GM18861 (cell line): ENCODE data around the gene TRABD2B.
A peak's percentile ranks its signal among the peaks of the same experiment; 100 is the strongest.

Experiments
- ATAC-seq: cut with Tn5 transposase; IDR thresholded peaks from one replicate; pipeline ENCODE4 v1.9.1; 2021; ENCODE audit not compliant: unreplicated experiment

The TRABD2B gene

DNA sequence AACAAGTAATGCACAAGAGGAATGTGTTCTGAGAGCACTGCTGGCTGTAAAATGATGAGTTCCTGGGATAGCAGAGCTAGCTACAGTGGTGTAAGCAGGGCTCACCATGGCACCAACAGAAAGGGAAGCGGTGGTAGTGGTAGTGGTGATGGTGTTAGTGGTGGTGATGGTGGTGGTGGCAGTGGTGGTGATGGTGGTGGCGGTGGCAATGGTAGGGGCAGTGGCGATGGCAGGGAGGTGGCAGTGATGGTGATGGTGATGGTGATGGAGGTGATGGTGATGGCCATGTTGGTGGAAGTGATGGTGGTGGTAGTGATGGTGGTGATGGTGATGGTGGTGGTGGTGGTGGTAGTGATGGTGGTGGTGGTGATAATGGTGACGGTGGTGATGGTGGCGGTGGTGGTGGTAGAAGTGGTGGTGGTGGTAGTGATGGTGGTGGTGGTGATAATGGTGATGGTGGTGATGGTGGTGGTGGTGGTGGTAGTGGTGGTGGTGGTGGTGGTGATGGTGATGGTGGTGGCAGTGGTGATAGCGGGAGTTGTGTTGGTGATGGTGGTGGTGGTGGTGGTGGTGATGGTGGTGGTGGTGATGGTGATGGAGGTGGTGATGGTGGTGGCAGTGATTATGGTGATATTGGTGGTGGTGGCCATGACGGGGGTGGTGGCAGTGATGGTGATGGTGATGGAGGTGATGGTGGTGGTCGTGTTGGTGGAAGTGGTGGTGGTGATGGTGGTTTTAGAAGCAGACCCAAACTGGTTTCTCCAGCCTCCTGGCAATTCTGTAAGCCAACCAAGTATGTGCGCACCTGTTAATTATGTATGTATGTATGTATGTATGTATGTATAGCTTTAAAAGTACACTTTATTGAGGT is 254.1 kb downstream of the TRABD2B start:
- no peak for ATAC-seq

DNA sequence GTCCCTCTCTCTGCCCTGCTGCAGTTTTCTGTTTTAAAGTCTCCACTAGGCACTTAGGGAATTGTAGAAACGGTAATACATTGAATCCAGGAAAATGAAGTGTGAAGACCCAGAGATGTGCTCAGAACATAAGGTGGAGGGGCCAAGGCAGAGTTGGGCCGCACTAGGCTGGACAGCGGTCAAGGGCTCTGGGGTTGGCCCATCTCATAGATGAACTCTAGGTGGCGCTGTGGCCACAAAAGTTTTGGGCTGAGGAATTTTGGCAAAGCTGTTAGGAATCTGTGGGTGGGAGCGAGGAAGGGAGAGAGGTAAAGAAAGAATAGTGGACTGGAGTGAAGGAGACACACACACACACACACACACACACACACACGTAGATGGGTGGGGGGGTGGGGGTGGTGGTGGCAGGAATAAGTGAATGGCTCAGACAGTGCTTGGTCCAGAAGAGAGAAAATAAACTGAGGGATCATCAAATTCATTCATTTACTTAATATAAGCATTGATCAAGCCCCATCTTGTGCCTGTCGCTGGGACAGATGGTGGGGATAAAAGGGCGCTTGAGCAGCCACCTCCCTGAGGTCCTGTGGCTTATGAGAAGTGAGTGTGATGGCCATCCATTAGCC is 258.5 kb downstream of the TRABD2B start:
- ATAC-seq: no peak

DNA sequence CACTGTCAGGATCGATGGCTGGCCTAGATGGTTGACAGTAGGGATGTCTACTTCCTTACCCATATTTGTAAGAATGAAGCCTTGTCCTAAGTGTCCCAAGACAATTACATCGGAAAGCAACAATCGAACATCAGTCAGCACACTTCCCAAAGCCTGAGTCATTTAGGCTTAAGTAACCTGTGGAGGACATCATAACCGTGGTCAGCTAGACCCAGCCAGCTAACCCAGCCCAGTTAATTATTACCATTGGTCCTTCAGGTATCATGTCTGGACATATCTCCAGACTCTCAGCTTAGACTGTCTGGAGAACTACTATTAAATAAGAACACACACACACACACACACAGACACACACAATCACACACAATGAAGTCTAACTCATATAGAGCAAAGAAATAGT is 264.7 kb downstream of the TRABD2B start:
- ATAC-seq: no peak

DNA sequence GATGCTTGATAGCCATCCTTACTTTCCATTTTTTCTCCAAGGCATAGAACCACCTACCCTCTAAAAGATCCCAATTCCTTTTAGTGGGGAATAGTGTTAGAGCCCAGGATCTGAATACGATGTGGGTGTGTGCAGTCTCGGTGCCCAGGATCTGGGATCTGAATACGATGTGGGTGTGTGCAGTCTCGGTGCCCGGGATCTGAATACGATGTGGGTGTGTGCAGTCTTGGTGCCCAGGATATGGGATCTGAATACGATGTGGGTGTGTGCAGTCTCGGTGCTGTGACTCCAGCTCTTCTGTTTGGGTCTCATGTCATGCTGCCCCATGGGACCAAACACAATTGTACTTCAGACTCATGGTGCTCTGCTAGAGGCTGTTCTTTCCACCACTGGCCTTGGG is 265.5 kb downstream of the TRABD2B start:
- no peak for ATAC-seq

DNA sequence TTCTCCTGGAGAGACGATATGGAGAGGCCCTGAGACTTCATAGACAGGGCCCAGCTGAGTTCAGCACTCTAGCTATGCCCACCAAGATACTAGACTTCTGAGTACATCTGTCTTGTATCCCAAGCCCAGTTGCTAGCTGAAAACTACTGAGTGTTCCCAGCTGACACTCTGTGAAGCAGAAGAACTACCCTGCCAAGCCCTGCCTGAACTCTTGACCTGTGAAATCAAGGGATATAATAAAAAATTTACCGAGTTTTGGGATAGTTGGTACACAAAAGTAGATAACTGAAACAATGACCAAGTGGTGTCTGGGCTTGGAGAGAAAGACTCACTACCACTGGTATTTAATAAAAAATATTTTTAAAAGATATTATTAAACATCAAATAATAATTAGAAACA is 267.5 kb downstream of the TRABD2B start:
- ATAC-seq: no peak

DNA sequence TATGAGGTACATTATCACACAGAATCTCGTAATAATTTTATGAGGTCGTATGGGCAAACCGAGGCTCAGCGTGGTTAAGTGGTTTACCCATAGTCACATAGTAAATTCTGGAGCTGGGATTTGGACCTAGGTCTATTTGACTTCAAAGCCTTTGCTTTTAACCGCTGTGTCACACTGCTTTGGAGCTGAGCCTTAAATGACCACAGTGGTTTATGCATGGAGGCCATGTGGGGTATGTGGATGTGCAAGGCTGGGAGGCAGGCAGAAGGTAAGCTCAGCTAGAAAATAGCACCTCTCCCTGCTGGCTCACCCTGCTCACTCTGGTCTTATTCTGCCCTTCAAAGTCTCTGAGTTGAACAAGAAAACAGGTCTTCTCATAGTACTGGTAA is 269.5 kb downstream of the TRABD2B start:
- ATAC-seq: no peak

DNA sequence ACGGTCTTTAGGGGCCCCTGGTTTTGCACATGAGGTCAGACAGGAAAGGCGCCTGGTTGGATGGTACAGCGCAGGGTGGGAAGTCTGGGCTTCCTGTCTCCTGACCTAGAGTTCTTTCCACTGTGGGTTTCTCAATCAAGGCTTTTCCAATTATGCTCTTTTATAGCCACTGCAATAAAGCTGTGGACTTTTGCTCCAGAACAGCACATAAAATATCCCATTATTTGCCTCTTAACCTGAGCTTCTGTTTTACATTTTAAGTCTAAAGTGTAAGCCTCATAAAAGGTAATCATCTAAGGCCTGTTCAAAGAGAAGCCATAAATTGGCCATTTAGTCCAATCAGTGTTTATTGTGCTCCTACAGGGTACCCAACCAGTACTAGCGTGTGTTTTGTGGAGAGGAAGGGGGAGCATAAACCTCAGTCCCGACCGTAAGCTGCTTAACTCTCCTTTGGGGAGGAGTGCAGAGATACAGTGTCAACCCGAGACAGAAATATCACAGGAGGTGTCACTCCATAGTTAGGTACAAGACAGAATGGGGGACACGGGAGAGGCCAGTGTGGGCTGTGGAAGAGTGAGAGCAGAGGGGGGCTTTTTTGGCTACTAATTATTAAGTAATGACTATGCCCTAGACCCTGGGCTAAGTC is 270.0 kb downstream of the TRABD2B start:
- ATAC-seq: no peak

DNA sequence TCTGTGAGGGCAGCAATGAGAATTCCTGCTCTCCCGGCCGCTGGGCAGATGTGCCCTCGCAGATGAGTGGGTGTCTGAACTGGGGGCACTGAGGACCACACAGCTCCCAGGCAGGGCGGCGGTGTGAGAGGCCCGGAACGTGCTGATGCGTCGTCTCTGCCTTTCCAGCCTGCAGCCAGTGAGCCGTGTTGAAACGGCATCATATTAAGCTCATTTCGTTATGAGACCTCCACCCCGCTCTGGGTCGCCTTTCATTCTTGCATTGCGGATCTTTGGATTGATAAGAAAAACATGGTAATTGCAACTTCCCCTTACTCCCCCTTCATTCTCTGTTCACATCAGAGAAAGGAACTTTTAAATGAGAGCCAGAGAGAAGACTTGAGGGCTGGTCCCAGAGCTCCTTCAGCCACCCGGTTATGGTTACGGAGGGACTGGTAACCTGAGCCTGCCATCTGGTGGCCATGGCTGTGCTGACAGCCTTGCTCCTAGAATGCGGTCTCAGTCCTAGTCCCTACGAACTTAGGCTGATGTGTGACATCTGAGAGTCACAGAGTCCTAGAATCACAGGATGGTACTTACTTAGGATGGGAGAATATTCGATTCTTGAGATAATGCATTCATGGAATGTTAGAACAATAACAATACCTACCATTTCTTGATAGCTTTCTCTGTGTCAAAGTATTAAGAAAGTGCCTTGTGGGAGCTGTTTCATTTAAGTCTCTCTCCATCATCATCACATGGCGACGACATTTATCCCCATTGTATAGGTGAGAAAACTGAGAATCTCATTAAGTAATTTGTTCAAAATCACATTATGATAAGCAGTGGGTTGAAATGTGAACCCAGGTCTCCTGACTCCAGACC is 271.0 kb downstream of the TRABD2B start:
- ATAC-seq: peak; percentile 92

DNA sequence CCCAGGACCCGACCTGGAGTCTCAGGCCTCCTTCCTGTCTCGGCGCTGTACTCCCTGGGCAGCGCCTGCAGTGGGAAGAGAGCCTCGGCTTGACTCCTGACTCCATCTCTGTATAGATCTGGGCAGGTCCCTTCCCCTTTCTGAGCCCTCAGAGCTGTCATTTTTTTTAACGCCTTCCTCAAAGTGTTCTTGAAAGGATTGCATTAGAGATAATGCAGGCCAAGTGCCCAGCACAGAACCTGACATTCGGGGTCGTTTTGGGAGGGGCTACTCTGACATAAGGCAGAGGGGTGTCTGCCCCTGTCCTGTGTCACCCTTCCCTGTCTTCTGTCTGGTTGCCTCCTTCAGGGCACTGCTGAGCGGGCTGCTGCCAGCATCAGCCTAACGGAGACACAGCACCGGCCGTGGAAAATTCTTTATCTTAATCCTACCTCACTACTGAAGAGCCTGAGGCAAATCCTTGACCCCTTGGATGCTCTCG is 271.6 kb downstream of the TRABD2B start:
- ATAC-seq: no peak

DNA sequence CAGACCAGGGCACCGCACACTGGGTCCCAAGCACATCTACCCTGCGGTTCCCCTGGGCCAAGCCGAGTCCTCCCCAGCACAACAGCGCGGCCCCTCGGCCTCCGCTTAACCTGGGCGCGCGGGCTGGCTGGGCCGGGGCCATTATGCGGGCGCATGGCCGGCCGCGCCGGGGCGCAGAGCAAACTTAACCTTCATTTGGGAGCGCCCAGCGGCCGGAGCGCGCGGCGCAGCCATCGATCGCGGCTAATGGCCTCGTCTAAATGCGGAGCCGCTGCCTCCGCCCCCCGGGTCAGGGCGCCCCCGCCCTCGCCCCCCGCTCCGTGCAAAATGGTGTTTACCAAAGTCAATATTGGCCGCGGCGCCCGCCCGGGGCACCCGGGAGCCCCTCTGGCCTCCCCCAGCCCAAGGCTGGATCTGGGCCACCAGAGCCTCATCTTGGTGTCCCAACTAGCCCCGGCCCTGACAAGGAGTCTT is 272.1 kb downstream of the TRABD2B start:
- ATAC-seq: no peak

DNA sequence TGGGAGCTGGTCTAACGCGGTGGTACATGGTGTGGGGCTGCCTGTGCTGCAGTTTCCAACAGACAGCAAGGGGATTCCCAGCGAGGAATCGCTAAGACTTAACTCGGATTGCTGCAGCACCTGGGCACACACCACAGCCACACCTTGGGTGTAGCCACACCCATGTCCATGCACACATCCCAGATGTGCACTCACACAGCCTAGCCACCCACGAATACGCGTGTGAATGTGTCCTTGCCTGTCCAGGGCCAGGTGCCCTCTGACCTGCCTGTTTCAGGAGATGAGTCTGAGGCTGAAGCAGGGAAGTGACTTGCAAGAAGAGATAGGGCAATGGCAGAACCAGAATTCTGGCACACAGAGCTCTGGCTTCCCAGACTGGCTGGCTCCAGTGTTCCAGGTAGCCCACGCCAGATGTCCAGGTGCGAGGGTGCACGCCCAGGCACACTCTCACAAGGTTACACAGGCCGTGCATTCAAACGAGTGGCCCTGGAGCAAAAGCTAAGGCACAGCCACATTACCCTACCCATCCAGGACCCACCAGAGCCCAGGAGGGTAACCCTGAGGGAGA is 272.7 kb downstream of the TRABD2B start:
- no peak for ATAC-seq

DNA sequence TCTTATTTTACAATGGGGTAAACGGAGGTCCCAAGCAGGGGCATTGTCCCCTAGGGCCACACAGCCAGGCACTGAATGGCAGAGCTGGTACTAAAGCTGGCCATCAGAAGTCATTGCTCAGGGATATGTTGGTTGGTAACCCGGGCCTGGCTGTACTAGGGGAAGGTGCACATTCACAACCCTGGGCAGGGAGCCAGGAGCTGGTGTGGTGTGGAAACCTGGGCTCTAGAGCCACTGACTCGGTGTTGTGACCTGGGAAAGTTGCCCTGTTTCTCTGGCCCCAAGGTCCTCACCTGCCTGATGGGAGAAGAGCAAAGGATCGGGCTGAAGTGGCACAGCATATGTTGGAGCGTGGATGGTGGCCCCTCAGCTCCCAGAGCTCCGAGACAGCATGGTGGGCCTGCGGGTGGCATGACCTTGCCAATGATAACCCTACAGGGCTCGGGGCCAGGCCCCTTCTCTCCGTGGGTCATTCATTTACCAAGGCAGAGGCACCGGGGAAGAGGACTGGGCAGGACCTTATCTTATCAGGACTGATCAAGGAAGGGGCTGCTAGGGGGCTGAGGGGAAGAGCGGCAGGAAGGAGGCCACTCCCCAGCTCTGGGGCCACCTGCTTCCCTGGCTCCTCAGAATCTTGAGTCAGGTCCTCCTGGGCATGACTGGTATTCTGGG is 274.1 kb downstream of the TRABD2B start:
- ATAC-seq: no peak

DNA sequence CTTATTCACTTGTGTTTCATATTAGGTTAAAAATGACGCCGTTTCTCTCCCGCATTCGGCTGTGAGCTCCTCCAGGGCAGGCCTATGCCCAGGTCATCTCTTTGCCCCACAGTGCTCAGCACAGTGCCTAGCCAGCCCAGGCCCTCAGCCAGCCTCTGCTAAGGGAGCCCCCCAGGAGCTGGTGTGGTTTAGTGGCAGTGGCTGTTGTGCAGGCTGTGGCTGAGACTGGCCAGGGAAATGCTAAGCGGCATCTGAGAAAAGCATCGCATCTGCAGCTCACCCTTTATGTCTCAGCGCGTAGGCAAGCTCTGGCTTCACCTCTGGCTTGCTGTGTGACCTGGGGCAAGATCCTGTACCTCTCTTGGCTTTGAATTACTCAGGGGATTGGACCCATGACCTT is 275.1 kb downstream of the TRABD2B start:
- no peak for ATAC-seq

DNA sequence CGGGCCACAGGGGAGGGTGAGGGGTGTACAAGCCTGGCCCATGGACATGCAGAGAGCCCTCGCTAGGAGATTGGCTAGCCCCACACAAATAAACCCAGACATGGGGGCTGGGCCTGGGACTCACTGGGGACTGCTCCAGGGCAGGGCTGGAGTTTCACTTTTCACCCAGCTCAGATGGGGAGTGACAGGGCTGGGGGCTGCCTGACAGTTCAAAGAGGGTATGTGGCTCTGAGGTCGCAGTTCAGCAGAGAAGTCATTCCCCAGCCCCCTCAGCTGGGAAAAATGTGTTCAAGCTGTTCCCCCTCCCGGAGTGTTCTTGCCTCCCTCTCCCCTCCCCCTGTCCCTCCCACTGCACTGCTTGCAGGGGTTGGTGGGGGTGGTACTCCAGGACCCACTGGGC is 277.1 kb downstream of the TRABD2B start:
- no peak for ATAC-seq

DNA sequence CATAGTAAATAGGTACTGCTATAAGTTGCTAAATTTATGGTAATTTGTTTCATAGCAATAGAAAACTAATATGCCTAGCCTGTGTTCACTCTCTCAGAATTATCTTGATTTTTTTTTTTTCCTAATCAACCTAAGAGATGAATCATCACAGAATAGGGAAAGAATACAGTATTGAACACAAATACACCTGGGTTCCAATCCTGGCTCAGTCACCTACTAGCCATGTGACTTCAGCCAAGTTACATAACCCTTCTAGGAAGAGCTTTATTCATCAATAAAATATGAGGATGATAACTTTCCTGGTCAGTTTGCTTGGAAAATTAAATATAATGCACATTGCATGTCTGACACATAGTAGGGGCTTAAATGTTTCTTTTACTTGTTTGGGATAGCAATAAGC is 279.8 kb downstream of the TRABD2B start:
- no peak for ATAC-seq

DNA sequence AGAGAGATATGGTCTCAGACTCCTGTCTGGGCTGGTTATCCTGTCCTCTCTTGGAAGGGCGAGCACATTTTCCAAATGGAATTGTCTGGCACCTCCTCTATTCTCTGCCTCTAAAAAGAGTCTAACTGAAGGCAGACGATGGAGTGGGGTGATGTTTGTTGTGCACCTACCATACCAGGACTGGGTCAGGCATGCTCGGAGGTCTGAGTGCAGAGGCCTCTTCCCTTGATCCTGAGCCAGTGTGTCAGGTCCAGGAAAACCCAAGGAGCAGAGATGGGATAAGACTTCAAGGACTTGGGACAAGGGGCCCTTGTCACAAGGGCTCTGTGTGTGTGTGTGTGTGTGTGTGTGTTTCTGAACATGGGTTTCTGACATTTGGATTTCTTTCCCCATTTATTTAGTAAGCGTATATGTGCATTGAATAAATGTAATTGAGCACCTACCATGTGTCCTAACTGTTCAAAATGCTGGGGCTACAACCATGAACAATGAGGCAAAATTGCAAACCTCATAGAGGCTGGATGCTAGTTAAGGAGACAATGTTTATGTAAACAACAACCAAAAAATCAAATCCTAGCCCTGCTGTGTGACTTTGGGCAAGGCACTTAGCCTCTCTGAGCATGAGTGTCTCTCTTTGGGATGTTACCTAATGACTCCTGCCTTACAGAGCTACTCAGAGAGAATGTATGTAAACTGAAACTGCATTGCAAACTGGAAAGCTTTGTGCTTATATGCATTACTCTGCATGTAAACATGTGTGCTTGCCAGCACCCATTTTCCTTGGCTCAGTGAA is 283.0 kb downstream of the TRABD2B start:
- ATAC-seq: no peak

DNA sequence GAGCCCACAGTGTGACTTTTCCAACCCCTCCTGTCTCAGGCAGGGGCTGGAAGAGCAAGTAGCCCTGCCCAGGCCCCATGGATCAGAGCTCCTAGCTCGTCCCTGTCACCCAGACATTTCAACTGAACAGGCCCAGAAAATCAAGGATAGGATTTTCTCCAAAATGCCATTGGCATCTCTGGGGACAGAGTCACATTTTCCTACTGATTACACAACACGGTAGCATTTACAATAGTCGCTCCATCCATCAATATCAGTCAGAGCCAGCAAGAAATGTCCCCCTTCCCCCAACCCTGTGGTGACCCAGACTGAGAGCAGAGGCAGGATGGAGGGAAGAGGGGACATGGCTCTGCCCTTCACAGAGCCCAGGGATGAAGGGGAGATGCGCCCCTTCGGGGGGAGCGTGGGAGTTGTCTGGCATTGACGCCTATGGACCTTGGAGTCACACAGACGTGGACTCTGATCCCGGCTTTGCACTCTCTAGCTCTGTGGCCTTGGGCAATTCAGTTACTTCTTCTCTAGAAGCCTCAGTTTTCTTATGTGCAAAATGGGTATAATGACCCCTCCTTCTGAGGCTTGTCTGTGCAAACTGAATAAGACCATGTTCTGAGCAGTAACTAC is 283.7 kb downstream of the TRABD2B start:
- ATAC-seq: no peak

DNA sequence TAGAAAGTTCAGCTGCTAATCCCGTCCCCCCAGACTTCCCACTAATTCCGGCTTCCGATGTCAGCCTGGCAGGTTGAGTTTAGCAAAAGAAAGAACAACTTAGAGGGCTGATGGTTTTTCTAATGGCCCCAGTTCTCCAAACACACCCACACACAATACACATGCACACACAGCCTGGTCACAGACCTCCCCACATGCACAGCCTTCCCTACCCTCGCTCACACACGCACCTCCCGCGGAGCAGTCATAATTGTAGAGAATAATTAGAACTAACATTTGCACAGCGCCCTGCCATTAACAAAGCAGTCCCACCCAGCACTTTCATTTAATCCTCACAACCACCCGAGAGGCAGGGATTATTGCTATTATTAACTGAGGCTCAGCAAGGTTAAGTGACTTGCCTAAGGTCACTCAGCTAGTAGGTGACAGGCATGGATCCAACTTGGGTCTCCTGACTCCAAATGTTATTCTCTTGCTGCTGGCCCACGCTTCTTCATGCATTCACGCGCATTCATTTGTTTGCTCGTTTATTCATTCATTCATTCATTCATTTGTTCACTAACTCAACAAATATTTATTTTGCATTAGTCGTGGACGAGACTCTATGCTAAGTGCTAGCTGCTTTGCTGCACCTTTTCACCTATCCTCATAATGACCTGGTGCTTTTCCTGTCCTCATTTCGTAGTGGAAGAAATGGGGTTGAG is 284.4 kb downstream of the TRABD2B start:
- ATAC-seq: no peak
